MM.1S (cell line): ENCODE results near the gene MKNK2.

ENCODE experiments used
- DNase-seq: peaks from one replicate; pipeline ENCODE4 v3.0.0-alpha.2; 2015
- H2AFZ ChIP-seq: fragments of 300-600 bp; sonication (generic); 2 replicates; pipeline ENCODE4 v1.6.0; 2016; ENCODE audit warnings: antibody characterized with exemption, low read length
- H3F3A ChIP-seq: fragments of 300-600 bp; sonication (generic); 2 replicates; pipeline ENCODE4 v1.6.1; 2016; ENCODE audit warnings: mild to moderate bottlenecking, antibody characterized with exemption, low read length, moderate library complexity, mixed read lengths; ENCODE audit not compliant: insufficient read depth
- H3K27ac ChIP-seq: fragments of 300-600 bp; sonication (generic); 2 replicates; pipeline ENCODE4 v1.5.1; 2016; ENCODE audit warnings: mild to moderate bottlenecking, low read length
- H3K27me3 ChIP-seq: fragments of 300-600 bp; sonication (generic); replicated peaks from 2 replicates; pipeline ENCODE4 v1.6.0; 2016; ENCODE audit warnings: low read length; ENCODE audit not compliant: insufficient read depth
- H3K36me3 ChIP-seq: fragments of 300-600 bp; sonication (generic); replicated peaks from 2 replicates; pipeline ENCODE4 v1.6.1; 2016; ENCODE audit warnings: mild to moderate bottlenecking, low read length, mixed read lengths; ENCODE audit not compliant: insufficient read depth
- H3K4me1 ChIP-seq: fragments of 300-600 bp; sonication (generic); 2 replicates; pipeline ENCODE4 v1.6.1; 2016; ENCODE audit warnings: low read length, mixed read lengths
- H3K4me2 ChIP-seq: fragments of 300-600 bp; sonication (generic); 2 replicates; pipeline ENCODE4 v1.6.0; 2016; ENCODE audit warnings: low read depth, low read length
- H3K4me3 ChIP-seq: fragments of 300-600 bp; sonication (generic); 2 replicates; pipeline ENCODE4 v1.5.1; 2016; ENCODE audit warnings: low read length, mixed read lengths
- H3K79me2 ChIP-seq: fragments of 300-600 bp; sonication (generic); 2 replicates; pipeline ENCODE4 v1.6.1; 2016; ENCODE audit warnings: mixed run types, low read length, mixed read lengths
- H3K9ac ChIP-seq: fragments of 300-600 bp; sonication (generic); 2 replicates; pipeline ENCODE4 v1.6.1; 2016; ENCODE audit warnings: low read length, mixed read lengths
- H3K9me2 ChIP-seq: fragments of 300-600 bp; sonication (generic); replicated peaks from 2 replicates; pipeline ENCODE4 v1.6.1; 2016; ENCODE audit warnings: mild to moderate bottlenecking, low read length, mixed read lengths; ENCODE audit not compliant: insufficient read depth
- H3K9me3 ChIP-seq: fragments of 300-600 bp; sonication (generic); replicated peaks from 2 replicates; pipeline ENCODE4 v1.6.1; 2016; ENCODE audit warnings: mild to moderate bottlenecking, low read length, mixed read lengths; ENCODE audit not compliant: insufficient read depth
- H4K20me1 ChIP-seq: fragments of 300-600 bp; sonication (generic); 2 replicates; pipeline ENCODE4 v1.6.1; 2016; ENCODE audit warnings: mild to moderate bottlenecking, low read length, moderate library complexity, mixed read lengths; ENCODE audit not compliant: insufficient read depth
- EZH2 ChIP-seq: fragments of 300-600 bp; sonication (generic); optimal IDR thresholded peaks from 2 replicates; pipeline ENCODE3; 2017; ENCODE audit warnings: low read depth, mild to moderate bottlenecking, antibody characterized with exemption, low read length, mixed read lengths
- EZH2phosphoT487 ChIP-seq: fragments of 300-600 bp; sonication (generic); IDR thresholded peaks from 2 replicates; pipeline ENCODE4 v1.6.1; 2018; ENCODE audit warnings: antibody characterized with exemption, low read length
- TF ChIP-seq, protein P1 (sequence below): fragments of 300-600 bp; sonication (generic); IDR thresholded peaks from 2 replicates; pipeline ENCODE4 v1.5.1; 2016; ENCODE audit warnings: antibody characterized with exemption, low read length, mixed read lengths

Gene MKNK2

DNA sequence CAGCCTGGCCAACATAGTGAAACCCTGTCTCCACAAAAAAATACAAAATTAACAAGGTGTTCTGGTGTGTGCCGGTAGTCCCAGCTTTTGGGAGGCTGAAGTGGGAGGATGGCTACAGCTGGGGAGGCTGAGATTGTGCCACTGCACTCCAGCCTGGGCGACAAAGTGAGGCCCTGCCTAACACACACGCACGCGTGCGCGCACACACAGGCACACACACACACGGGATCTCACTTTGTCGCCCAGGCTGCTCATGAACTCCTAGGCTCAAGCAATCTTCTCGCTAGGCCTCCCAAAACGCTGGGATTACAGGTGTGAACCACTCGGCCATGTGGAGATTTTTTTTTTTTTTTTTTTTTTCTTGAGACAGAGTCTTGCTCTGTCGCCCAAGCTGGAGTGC lies 32.3 kb downstream of the MKNK2 start:
- no peaks in the 10 kb centered on the region for H3K36me3 ChIP-seq
- H2AFZ ChIP-seq = no peak overlapping the region
- H3K9me3 ChIP-seq = no peaks in the 10 kb centered on the region
- H3K4me2 ChIP-seq = no peak overlapping the region
- no peak for DNase-seq
- H3K9me2 ChIP-seq = no peaks in the 10 kb centered on the region
- H3K27me3 ChIP-seq = no peaks in the 10 kb centered on the region
- H3K4me1 ChIP-seq = 0 out of 2 replicates have a peak, but pooled peaks cover 5% of the 10 kb centered on the region
- H3K9ac ChIP-seq = no peak overlapping the region
- no peak for TF ChIP-seq EZH2phosphoT487
- TF ChIP-seq EZH2 = no peak
- TF ChIP-seq, protein P1, sequence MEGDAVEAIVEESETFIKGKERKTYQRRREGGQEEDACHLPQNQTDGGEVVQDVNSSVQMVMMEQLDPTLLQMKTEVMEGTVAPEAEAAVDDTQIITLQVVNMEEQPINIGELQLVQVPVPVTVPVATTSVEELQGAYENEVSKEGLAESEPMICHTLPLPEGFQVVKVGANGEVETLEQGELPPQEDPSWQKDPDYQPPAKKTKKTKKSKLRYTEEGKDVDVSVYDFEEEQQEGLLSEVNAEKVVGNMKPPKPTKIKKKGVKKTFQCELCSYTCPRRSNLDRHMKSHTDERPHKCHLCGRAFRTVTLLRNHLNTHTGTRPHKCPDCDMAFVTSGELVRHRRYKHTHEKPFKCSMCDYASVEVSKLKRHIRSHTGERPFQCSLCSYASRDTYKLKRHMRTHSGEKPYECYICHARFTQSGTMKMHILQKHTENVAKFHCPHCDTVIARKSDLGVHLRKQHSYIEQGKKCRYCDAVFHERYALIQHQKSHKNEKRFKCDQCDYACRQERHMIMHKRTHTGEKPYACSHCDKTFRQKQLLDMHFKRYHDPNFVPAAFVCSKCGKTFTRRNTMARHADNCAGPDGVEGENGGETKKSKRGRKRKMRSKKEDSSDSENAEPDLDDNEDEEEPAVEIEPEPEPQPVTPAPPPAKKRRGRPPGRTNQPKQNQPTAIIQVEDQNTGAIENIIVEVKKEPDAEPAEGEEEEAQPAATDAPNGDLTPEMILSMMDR = no peak
- peaks cover 19% of the 10 kb centered on the region for H3K79me2 ChIP-seq
- H3K4me3 ChIP-seq = no peak overlapping the region
- H3K27ac ChIP-seq = no peak overlapping the region
- peaks cover 6% of the 10 kb centered on the region for H3F3A ChIP-seq
- no peaks in the 10 kb centered on the region for H4K20me1 ChIP-seq

GRCh38 chr19:2016041-2016807 lies 34.8 kb downstream of the MKNK2 start:
- peak; percentile 71 for DNase-seq
- H3K9me3 ChIP-seq = no peaks in the 10 kb centered on the region
- H3K4me3 ChIP-seq = peak overlapping the region; percentile 30
- H3K27ac ChIP-seq = no peak overlapping the region
- peaks cover 6% of the 10 kb centered on the region for H3F3A ChIP-seq
- H3K4me2 ChIP-seq = peak overlapping the region; percentile 33; the same call in 1 of the 2 replicates
- no peaks in the 10 kb centered on the region for H3K36me3 ChIP-seq
- H3K9ac ChIP-seq = peak overlapping the region; percentile 12; the same call in 1 of the 2 replicates
- H2AFZ ChIP-seq = peak overlapping the region; percentile 47
- TF ChIP-seq EZH2 (no peak), EZH2phosphoT487 (no peak)
- TF ChIP-seq, protein P1 = no peak
- 0 out of 2 replicates have a peak, but pooled peaks cover 5% of the 10 kb centered on the region for H3K4me1 ChIP-seq
- no peaks in the 10 kb centered on the region for H3K9me2 ChIP-seq
- peaks cover 38% of the 10 kb centered on the region for H3K79me2 ChIP-seq
- no peaks in the 10 kb centered on the region for H3K27me3 ChIP-seq
- no peaks in the 10 kb centered on the region for H4K20me1 ChIP-seq

DNA sequence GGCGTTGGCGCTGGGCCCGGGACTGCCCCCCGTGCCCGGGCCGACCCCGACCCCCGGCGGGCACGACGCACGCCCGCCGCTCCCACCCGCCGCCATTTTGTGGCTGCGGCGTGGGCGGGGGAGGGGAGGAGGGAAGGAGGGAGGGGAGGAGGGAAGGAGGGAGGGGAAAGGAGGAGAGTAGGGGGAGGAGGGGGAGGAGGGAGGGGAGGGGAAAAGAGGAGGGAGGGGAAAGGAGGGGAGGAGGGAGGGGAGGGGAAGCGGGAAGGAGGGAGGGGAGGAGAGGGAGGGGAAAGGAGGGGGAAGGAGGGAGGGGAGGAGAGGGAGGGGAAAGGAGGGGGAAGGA lies 35.5 kb downstream of the MKNK2 start, which contains the start of gene BTBD2:
Gene BTBD2, minus strand, starts transcription at position 107 of the 343 bp plus-strand sequence. Its CDS starts 11 bp downstream, at position 96.
- Histone ChIP-seq H3K79me2 (peaks cover 44% of the 10 kb centered on the region), H3K9me3 (no peaks in the 10 kb centered on the region), H3K4me1 (0 out of 2 replicates have a peak, but pooled peaks cover 5% of the 10 kb centered on the region), H2AFZ (peak within 1 kb of the TSS; percentile 47), H3K9ac (peak within 1 kb of the TSS; percentile 66), H3K27ac (no peak within 1 kb of the TSS), H3K4me3 (peak within 1 kb of the TSS; percentile 70), H3K27me3 (no peaks in the 10 kb centered on the region), H3K4me2 (peak within 1 kb of the TSS; percentile 90), H3F3A (peaks cover 6% of the 10 kb centered on the region), H3K9me2 (no peaks in the 10 kb centered on the region), H3K36me3 (no peaks in the 10 kb centered on the region), H4K20me1 (no peaks in the 10 kb centered on the region)
- TF ChIP-seq, protein P1 = no peak
- TF ChIP-seq EZH2phosphoT487 (no peak), EZH2 (no peak)
- peak; percentile 50 for DNase-seq
